SIG-M5 treated with dmso at 0.1 percent for 504 hours (cell line): ENCODE data around the gene GALNT17.

Experiments used
- DNase-seq: peaks from one replicate; lab custom pipeline; 2025; ENCODE audit not compliant: unreplicated experiment; lab: John Stamatoyannopoulos, UW

The GALNT17 gene

GRCh38 chr7:71444130-71444529, 312.2 kb downstream of the GALNT17 start:
- DNase-seq: no peak

GRCh38 chr7:71453630-71454029, 321.7 kb downstream of the GALNT17 start:
- no peak for DNase-seq

DNA sequence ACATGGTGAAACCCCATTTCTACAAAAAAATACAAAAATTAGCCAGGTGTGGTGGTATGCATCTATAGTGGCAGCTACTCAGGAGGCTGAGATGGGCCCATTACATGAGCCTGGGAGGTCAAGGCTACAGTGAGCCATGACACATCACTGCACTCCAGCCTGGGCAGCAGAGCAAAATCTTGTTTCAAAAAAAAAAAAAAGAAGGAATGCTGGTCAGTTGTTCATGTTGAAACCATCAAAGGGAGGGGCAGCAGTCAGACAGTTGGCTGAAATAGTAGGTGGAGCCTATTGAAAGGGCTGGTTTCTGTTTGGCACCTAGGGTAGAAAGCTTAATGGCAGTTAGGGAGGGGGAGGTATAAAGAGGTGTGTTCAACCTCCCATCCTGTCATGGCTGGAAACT, 323.0 kb downstream of the GALNT17 start:
- no peak for DNase-seq

DNA sequence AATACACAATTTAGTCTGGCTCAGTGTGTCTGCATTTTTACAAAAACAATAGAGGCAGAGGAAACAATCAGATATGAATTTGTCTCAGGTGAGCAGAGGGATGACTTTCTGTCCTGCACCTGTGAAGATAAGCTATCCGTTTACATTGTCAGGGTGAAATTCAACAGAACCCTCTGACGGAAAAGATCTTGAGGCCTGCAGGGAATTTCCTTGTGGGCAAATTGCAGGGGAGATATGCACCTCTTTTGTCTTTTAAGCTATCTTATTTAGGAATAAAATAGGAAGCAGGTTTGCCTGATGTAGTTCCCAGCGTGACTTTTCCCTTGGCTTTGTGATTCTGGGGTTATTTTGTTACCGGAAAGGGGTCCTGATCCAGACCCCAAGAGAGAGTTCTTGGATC, 325.1 kb downstream of the GALNT17 start:
- no peak for DNase-seq

- DNase-seq: no peak
Observed at GRCh38 chr7:71457846-71458590, 326.1 kb downstream of the GALNT17 start.

- DNase-seq: no peak
Observed at GRCh38 chr7:71459132-71459531, 327.2 kb downstream of the GALNT17 start.

- DNase-seq: no peak
Observed at GRCh38 chr7:71461572-71461971, 329.6 kb downstream of the GALNT17 start.

DNA sequence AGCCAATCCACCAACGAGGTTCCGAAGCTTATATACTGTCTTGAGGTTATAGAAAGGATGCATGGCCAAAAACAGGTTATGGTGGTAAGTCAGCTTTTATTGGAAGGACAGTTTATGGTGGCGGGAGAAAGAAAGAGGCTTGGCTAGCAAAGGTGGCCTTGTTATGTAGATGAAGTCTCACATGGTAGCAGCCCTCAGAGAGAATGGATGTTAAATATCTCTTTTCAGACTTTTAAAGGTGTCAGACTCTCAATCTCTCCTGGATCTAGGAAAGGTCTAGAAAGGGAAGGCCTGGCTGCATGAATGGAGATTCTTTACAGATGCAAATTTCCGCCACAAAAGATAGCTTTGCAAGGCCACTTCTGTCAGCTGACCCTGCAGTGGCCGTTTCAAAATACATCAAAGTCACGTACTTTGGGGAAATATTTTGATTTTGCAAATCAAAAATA, 333.8 kb downstream of the GALNT17 start:
- no peak for DNase-seq

- no peak for DNase-seq
Observed at GRCh38 chr7:71466448-71467145, 334.7 kb downstream of the GALNT17 start.

- DNase-seq: no peak
Observed at GRCh38 chr7:71470326-71470725, 338.4 kb downstream of the GALNT17 start.

GRCh38 chr7:71470830-71471229, 338.9 kb downstream of the GALNT17 start:
- DNase-seq: no peak

- no peak for DNase-seq
Observed at GRCh38 chr7:71472962-71473361, 341.0 kb downstream of the GALNT17 start.

- DNase-seq: no peak
Observed at GRCh38 chr7:71473366-71473967, 341.5 kb downstream of the GALNT17 start.

- no peak for DNase-seq
Observed at GRCh38 chr7:71477441-71477840, 345.5 kb downstream of the GALNT17 start.

DNA sequence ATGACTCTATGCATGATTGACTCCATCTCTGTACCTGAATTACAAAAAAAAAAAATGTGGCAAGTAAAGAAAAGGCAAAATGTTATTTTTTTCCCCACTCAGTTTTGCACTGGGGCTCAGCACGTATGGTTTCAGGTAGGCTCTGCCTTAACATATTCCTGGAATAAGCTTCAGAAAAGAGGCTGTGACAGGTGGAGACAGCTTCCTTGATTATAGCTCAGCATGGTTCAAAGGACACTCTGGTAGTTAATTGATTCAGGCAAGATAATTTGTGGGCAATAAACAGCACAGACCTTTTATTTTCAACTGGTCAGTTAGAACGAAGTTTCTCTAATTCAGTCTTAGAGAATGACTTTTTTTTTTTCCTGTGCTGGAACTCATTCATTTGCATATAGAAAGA, 347.3 kb downstream of the GALNT17 start:
- no peak for DNase-seq

DNA sequence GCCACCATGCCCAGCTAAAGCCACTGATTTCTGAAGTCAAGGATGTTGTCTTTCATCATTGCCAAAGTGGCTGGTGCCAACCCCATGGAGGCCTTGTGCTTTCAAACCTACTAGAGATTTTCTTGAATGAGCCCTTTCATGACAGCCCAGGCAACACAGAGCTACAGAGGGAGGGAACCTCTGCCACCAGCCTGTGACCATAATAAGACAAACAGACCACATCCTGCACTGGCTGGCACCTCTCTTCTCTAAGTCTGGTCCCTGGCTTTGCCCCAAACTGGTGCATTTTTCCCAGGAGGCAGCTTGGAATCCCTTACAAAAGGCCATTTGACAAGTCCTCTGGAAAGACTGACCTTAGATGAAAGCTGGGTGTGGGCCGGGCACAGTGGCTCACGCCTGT, 348.8 kb downstream of the GALNT17 start:
- DNase-seq: no peak

DNA sequence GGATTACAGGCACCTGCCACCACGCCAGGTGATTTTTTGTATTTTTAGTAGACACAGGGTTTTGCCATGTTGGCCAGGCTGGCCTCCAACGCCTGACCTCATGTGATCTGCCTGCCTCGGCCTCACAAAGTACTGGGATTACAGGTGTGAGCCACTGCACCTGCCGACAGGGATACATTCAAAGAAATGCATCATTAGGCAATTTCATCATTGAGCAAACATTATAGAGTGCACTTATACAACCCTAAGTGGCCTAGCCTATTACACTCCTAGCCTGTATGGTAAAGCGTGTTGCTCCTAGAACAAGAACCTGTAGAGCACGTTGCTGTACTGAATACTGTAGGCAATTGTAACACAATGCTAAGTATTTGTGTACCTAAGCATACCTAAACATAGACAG, 350.3 kb downstream of the GALNT17 start:
- no peak for DNase-seq

DNA sequence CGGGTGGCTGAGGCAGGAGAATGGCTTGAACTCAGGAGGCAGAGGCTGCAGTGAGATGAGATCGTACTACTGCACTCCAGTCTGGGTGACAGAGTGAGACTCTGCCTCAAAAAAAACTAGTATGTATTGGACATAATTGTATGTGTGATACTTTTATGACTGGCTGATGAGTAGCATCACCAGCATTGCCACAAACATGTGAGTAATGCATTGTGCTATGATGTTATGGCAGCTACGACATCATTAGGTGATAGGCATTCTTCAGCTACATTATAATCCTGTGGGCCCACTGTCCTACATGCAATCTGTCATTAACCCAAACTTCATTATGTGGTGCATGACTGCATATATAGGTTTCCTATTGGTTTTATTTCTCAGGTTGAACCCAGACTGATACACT, 352.4 kb downstream of the GALNT17 start:
- DNase-seq: no peak

DNA sequence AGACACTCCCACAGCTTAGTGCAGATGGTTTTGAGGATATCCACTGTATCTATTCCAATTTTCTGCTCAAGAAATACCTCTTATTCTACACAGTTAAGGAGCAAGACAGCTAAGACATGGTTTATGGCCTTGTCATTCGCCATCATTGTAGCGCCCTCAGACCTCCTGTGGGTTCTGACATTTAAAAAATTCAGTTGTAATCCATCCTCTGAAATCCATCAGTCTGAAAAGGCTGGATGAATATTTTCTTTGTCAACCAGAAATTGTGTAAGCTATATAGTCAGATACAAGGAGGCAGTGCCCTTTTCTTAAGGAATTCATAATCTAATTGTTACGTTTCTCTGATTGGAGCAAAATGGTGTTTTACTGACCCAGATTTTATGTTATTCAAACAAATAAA, 353.6 kb downstream of the GALNT17 start:
- no peak for DNase-seq

DNA sequence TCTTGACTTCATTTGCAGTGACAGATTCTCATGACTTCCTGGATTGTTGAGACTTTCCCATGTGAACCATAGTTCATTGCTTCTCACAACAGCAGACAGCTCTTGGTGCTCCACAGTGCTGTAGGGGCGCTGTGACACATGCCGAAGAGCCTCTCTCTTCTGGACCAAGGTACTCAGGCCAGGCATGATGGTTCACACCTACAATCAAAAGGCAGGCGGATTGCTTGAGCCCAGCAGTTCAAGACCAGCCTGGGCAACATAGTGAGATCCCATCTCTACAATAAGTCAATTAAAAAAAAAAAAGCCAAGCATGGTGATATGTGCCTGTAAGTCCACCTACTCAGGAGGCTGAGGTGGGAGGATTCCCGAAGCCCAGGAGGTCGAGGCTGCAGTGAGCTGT, 354.5 kb downstream of the GALNT17 start:
- DNase-seq: no peak

DNA sequence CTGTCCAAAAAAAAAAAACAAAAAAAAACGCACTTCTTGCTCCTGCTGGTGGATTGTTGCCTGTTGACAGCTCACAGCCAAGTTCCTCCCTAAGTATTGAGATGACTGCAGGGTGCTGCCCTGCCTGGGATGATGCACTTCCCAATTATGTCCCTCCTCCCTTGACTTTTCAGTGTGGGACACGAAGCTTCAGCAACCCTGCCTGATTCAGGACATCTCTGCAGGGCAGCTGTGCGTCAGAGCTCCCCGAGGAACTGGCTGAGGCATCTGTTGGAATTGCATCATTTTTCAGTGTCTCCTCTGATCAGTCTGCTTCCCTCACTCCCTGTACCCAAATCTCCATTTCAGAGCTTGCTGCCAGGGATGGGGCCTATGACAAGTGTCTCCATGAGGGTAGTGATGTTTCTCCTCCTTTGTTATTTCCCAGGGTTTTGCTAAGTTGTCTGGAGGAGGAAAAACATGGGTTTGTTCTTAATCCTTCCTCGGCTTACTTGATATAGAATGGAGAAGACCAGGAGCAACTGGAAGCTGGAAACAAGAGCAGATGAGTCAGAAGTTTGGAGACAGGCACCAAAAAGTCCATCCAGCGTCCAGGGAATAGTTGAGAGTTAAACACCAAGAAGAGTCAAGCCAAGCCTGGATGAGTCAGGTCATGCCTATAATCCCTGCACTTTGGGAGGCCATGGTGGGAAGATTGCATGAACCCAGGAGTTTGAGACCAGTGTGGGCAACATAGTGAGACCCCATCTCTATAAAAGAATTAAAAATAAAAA, 355.1 kb downstream of the GALNT17 start:
- DNase-seq: no peak
